NCI-H2171 treated with DMSO at 0.1 percent for 48 hours (cell line): ENCODE data around the gene AACS.
"Not testable (repeated sequence)": the region's sequence is repeated elsewhere in the genome, so short reads cannot be mapped to it uniquely, and the experiment has no call there.

Experiments used
- DNase-seq: peaks from one replicate; lab custom pipeline; 2025; lab: John Stamatoyannopoulos, UW

AACS gene

GRCh38 chr12:125065021-125065918, at the start of gene AACS:
Gene AACS (plus strand): TSS chr12:125065435. CDS start chr12:125065585, 150 bp downstream.
- DNase-seq: peak; percentile 77

GRCh38 chr12:125015680-125016310, 49.4 kb upstream of the AACS start:
- DNase-seq: peak; percentile 6

GRCh38 chr12:125017801-125018200, 47.4 kb upstream of the AACS start:
- no peak for DNase-seq

- no peak for DNase-seq
Observed at GRCh38 chr12:125018356-125018755, 46.9 kb upstream of the AACS start.

GRCh38 chr12:125021096-125021495, 44.1 kb upstream of the AACS start:
- DNase-seq: no peak

GRCh38 chr12:125021771-125022170, 43.5 kb upstream of the AACS start:
- DNase-seq: no peak

- DNase-seq: no peak
Observed at GRCh38 chr12:125023065-125023464, 42.2 kb upstream of the AACS start.

GRCh38 chr12:125024949-125025563, 40.2 kb upstream of the AACS start:
- DNase-seq: no peak

- no peak for DNase-seq
Observed at GRCh38 chr12:125025606-125026235, 39.5 kb upstream of the AACS start.

GRCh38 chr12:125028106-125028505, 37.1 kb upstream of the AACS start:
- peak; percentile 15 for DNase-seq

- DNase-seq: peak; percentile 33
Observed at GRCh38 chr12:125029761-125030358, 35.4 kb upstream of the AACS start.

GRCh38 chr12:125031471-125031870, 33.8 kb upstream of the AACS start:
- DNase-seq: not testable (repeated sequence)

GRCh38 chr12:125032466-125033152, 32.6 kb upstream of the AACS start:
- DNase-seq: no peak

- no peak for DNase-seq
Observed at GRCh38 chr12:125033288-125033687, 31.9 kb upstream of the AACS start.

GRCh38 chr12:125038976-125039625, 26.1 kb upstream of the AACS start:
- DNase-seq: no peak

GRCh38 chr12:125049093-125049458, 16.2 kb upstream of the AACS start:
- DNase-seq: no peak

GRCh38 chr12:125050446-125050845, 14.8 kb upstream of the AACS start:
- no peak for DNase-seq

GRCh38 chr12:125050868-125051267, 14.4 kb upstream of the AACS start:
- peak; percentile 12 for DNase-seq

GRCh38 chr12:125053821-125054220, 11.4 kb upstream of the AACS start:
- DNase-seq: no peak

GRCh38 chr12:125055591-125055990, 9.6 kb upstream of the AACS start:
- DNase-seq: no peak

- no peak for DNase-seq
Observed at GRCh38 chr12:125056306-125056705, 8.9 kb upstream of the AACS start.
